SJCRH30 (cell line): ENCODE data around the gene MSRB1. TPM values are rescaled to one million over a fixed set of nuclear protein-coding genes. Genes with fewer than 3 reads are reported as not detected.
"Not testable (repeated sequence)": the region's sequence is repeated elsewhere in the genome, so short reads cannot be mapped to it uniquely, and the experiment has no call there.

Source experiments
- DNase-seq, 2 experiments: peaks; one replicate each; pipeline ENCODE4 v3.0.0-alpha.2; 2015 to 2020
- H3K27ac ChIP-seq: fragments of 250-450 bp; sonication (Bioruptor Pico); 2 replicates; pipeline ENCODE4 v1.5.1; 2020; ENCODE audit warnings: mild to moderate bottlenecking, moderate library complexity
- H3K27me3 ChIP-seq: fragments of 250-450 bp; sonication (Bioruptor Pico); 2 replicates; pipeline ENCODE4 v1.5.1; 2020; ENCODE audit warnings: mild to moderate bottlenecking, moderate library complexity
- H3K36me3 ChIP-seq: fragments of 250-450 bp; sonication (Bioruptor Pico); 2 replicates; pipeline ENCODE4 v1.5.1; 2020; ENCODE audit warnings: mild to moderate bottlenecking, moderate library complexity
- H3K4me1 ChIP-seq: fragments of 250-450 bp; sonication (Bioruptor Pico); 2 replicates; pipeline ENCODE4 v1.5.1; 2020; ENCODE audit warnings: mild to moderate bottlenecking, moderate library complexity
- H3K4me3 ChIP-seq: fragments of 250-450 bp; sonication (Bioruptor Pico); 2 replicates; pipeline ENCODE4 v1.5.1; 2020; ENCODE audit warnings: mild to moderate bottlenecking, moderate library complexity
- H3K9me3 ChIP-seq: fragments of 250-450 bp; sonication (Bioruptor Pico); replicated peaks from 2 replicates; pipeline ENCODE4 v1.5.1; 2020; ENCODE audit warnings: mild to moderate bottlenecking, moderate library complexity
- total RNA-seq: library from RNA; depleted of rRNA; stranded (reverse); fragments of >200 nt; shearing (Covaris generic); gene quantifications from 2 replicates; pipeline ENCODE4 v1.2.3, GENCODE V29; 2014

MSRB1 gene
- total RNA-seq, 1 experiment from 2014 or later, result 16.0 TPM

- peaks cover 12% of the 10 kb centered on the region for H3K4me1 ChIP-seq
- peaks cover 29% of the 10 kb centered on the region for H3K36me3 ChIP-seq
- H3K27me3 ChIP-seq, result no peaks in the 10 kb centered on the region
- peak within 1 kb of the TSS; percentile 59 for H3K27ac ChIP-seq
- peak within 1 kb of the TSS; percentile 89 for H3K4me3 ChIP-seq
- no peaks in the 10 kb centered on the region for H3K9me3 ChIP-seq
- DNase-seq, result peak; percentile 90 to 91
Measured at GRCh38 chr16:1959269-1960039, 16.5 kb upstream of the MSRB1 start, which contains the start of gene NDUFB10. Gene NDUFB10 (plus strand): TSS chr16:1959538. CDS start chr16:1959625, 87 bp downstream.

DNA sequence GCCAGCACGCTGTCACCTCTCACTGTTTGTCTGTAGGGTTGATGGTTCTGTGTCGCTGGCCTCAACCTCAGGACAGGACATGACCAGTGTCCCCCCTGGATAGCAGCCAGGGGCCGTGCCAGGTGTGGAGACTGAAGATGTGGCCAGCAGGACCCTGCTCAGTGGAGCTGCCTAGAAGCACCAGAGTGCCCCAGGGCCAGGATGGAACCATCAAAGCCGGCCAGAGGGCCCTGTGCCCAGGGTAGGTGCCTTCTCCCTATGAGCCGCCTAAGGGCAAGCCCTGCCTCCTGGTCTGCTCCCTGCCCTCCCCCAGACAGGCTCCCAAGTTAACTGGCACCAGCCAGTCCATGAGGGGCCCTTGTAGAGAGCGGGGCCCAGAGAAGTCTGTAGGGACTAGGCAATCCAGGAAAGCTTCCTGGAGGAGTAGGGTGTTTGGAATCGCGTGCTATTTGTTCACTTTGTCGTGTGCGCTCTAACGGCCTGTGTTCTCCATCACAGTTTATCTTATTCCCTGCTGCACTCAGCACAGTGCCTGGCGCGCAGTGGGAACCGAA, 15.8 kb upstream of the MSRB1 start:
- no peak for DNase-seq
- H3K4me3 ChIP-seq, result peak overlapping the region; percentile 89
- H3K9me3 ChIP-seq, result no peaks in the 10 kb centered on the region
- H3K27ac ChIP-seq, result no peak overlapping the region
- peaks cover 23% of the 10 kb centered on the region for H3K36me3 ChIP-seq
- H3K27me3 ChIP-seq, result no peaks in the 10 kb centered on the region
- H3K4me1 ChIP-seq, result peaks cover 19% of the 10 kb centered on the region

GRCh38 chr16:1958143-1958491, 15.1 kb upstream of the MSRB1 start:
- H3K27ac ChIP-seq, result not testable (repeated sequence)

GRCh38 chr16:1957434-1958142, 14.6 kb upstream of the MSRB1 start:
- Histone ChIP-seq H3K36me3 (peaks cover 11% of the 10 kb centered on the region), H3K4me1 (peaks cover 14% of the 10 kb centered on the region)
- H3K9me3 ChIP-seq, DNase-seq, H3K27ac ChIP-seq, H3K4me3 ChIP-seq, H3K27me3 ChIP-seq: not testable (repeated sequence)

More at GRCh38 chr16:1958143-1958491, 15.1 kb upstream of the MSRB1 start:
- DNase-seq, H3K4me3 ChIP-seq, H3K27me3 ChIP-seq, H3K9me3 ChIP-seq: not testable (repeated sequence)
- peaks cover 19% of the 10 kb centered on the region for H3K4me1 ChIP-seq
- H3K36me3 ChIP-seq, result peaks cover 16% of the 10 kb centered on the region

DNA sequence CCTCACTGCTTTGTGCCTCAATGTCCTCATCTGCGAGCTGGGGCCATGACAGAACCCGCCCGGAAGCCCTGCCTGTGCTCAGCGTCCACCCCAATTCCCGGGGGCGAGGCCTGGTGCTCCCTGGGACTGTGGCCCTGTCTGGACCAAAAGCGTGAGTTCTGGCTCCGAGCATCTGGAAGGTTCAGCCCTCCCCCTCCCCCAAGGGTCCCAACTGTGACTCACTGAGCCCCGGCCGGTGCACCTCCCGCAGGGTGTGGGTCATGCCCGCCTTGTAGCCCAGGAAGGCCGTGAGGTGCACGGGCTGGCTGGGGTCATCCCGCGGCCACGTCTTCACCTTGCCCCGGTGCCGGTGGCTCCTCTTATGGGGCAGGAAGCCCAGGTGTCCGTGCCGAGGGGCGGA, 10.7 kb upstream of the MSRB1 start:
- no peaks in the 10 kb centered on the region for H3K27me3 ChIP-seq
- DNase-seq, result no peak
- H3K4me3 ChIP-seq, result no peak overlapping the region
- no peak overlapping the region for H3K27ac ChIP-seq
- peaks cover 14% of the 10 kb centered on the region for H3K4me1 ChIP-seq
- H3K9me3 ChIP-seq, result no peaks in the 10 kb centered on the region
- no peaks in the 10 kb centered on the region for H3K36me3 ChIP-seq

GRCh38 chr16:1950559-1950958, 7.6 kb upstream of the MSRB1 start:
- Histone ChIP-seq H3K4me1 (peaks cover 14% of the 10 kb centered on the region), H3K4me3 (no peak overlapping the region), H3K27me3 (no peaks in the 10 kb centered on the region), H3K27ac (no peak overlapping the region), H3K9me3 (no peaks in the 10 kb centered on the region), H3K36me3 (no peaks in the 10 kb centered on the region)
- DNase-seq, result no peak

GRCh38 chr16:1950047-1950446, 7.0 kb upstream of the MSRB1 start:
- Histone ChIP-seq H3K27ac (no peak overlapping the region), H3K4me1 (peaks cover 13% of the 10 kb centered on the region), H3K4me3 (no peak overlapping the region), H3K9me3 (no peaks in the 10 kb centered on the region), H3K36me3 (no peaks in the 10 kb centered on the region), H3K27me3 (no peaks in the 10 kb centered on the region)
- no peak for DNase-seq

GRCh38 chr16:1949507-1949906, 6.5 kb upstream of the MSRB1 start:
- no peak overlapping the region for H3K27ac ChIP-seq
- no peaks in the 10 kb centered on the region for H3K9me3 ChIP-seq
- H3K4me1 ChIP-seq, result peaks cover 8% of the 10 kb centered on the region
- DNase-seq, result no peak
- no peaks in the 10 kb centered on the region for H3K36me3 ChIP-seq
- H3K27me3 ChIP-seq, result no peaks in the 10 kb centered on the region
- H3K4me3 ChIP-seq, result no peak overlapping the region

DNA sequence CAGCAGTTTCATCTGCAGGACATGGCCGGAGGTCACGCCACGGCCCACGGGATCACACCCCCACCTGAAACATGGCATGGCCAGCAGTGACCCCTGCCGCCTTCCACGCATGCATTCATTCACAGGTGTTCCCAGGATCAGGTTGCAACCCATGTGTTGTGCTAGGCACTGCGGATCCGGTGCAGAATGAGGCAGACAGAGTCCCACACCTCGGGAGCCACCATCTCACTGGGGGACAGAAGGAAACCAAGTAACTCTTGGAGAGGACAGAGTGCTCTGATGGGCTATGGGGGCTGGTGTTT, 4.3 kb upstream of the MSRB1 start:
- Histone ChIP-seq H3K27me3 (no peaks in the 10 kb centered on the region), H3K27ac (no peak overlapping the region), H3K36me3 (no peaks in the 10 kb centered on the region), H3K4me3 (no peak overlapping the region), H3K4me1 (no peaks in the 10 kb centered on the region), H3K9me3 (no peaks in the 10 kb centered on the region)
- no peak for DNase-seq

DNA sequence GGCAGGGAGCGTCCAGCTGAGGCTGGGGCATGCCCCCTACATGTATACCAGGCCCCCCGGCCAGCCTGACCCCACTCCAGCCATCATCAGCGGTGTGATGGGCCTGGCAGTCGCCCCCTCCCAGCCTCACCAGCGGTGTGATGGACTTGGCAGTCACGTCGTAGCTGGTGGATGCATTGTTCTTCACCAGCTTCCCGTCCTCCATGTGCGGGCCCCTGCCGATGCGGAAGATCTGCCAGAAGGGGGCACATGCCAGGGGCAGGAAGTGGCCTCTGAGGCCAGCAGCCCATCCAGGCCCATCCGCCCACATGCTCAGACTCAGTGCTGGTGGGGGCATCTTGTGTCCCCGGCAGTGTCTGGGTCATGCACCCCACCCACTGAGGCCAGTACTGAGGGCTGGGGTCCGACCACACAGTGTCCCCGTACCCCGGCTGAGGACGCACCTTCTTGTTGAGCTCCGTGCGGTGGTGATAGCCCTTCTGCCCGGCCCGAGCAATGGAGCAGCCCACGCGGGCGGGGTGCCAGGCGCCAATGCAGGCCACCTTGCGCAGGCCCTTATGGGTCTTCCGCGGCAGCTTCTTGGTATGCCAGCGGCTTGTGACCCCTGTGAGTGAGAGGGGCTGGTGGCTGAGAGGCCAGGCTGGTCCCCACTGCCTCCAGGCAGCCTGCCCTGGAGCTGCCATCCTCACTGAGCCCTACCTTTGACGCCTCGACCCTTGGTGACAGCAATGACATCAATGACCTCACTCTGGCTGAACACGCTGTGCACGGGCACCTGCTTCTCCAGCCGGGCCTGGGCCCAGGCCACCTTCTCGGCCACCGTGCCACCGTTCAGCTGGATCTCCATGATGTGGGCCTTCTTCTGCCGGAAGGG, 3.7 kb upstream of the MSRB1 start:
- Histone ChIP-seq H3K27me3 (no peaks in the 10 kb centered on the region), H3K27ac (no peak overlapping the region), H3K4me3 (no peak overlapping the region), H3K9me3 (no peaks in the 10 kb centered on the region), H3K36me3 (no peaks in the 10 kb centered on the region), H3K4me1 (no peaks in the 10 kb centered on the region; the same call in 1 of the 2 replicates)
- no peak for DNase-seq

GRCh38 chr16:1945559-1946391, 2.8 kb upstream of the MSRB1 start:
- no peaks in the 10 kb centered on the region; the same call in 1 of the 2 replicates for H3K4me1 ChIP-seq
- no peak overlapping the region for H3K4me3 ChIP-seq
- no peaks in the 10 kb centered on the region for H3K9me3 ChIP-seq
- no peak overlapping the region for H3K27ac ChIP-seq
- no peak for DNase-seq
- no peaks in the 10 kb centered on the region for H3K36me3 ChIP-seq
- H3K27me3 ChIP-seq, result no peaks in the 10 kb centered on the region

DNA sequence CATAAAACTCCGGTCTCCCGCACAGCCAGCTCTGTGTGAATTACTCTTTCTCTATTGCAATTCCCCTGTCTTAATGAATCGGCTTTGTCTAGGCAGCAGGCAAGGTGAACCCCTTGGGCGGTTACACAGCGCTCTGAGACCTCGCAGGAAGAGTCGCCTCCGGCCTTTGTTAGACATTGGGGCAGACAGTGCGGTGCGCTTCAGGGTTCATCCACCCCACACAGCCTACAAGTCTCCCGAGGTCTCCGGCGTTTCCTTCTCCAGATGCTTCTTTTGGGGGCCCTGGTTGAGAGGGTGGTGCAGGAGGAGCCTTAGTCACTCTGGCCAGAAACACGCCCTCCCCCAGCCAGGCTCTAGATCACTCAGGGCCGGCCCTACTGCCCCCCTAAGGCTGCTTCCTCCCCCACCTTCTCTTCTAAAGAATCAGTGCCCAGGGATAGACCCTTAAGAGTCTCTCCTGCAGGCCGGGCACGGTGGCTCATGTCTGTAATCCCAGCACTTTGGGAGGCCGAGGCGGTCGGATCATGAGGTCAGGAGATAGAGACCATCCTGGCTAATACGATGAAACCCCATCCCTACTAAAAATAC, 1.7 kb upstream of the MSRB1 start:
- no peak overlapping the region for H3K4me3 ChIP-seq
- DNase-seq, result no peak
- no peaks in the 10 kb centered on the region for H3K9me3 ChIP-seq
- H3K27me3 ChIP-seq, result no peaks in the 10 kb centered on the region
- no peaks in the 10 kb centered on the region; the same call in 1 of the 2 replicates for H3K4me1 ChIP-seq
- H3K36me3 ChIP-seq, result no peaks in the 10 kb centered on the region
- H3K27ac ChIP-seq, result no peak overlapping the region

DNA sequence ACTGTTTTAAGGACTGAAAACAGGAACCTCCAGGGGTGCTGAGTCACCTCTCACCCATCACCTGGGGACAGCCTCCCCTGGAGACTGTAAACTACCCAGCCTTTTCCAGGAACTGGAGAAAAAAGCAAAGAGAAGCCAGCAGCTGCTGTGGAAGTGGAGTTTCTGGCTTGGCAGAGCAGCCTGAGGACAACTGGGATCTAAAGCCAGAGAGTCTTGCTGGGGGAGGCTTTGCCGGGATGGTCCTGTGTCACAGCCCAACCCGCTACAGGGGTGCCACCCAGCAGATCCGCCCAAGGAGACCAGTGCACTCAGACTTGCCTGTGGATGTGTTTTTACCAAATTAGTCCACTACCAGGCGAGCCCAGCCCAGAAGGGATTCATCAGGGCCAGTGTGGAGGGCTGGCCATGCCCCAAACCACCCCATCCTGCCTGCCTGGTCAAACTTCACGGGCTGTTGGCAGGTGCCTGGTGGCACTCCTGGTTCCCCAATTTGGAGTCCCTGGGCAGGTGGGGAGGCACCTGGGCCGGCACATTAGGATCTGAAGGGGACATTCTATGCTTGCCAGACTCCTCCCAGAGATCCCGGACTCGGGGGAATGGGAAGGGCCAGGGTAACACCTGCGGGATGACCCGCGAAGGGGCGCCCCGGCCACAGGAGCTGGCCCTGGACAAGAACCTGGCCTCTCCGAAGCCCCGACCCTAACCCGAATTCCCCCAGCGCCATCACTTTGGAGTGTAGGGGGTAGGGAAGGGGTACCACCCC, 771 bp downstream of the MSRB1 start:
- Histone ChIP-seq H3K36me3 (no peaks in the 10 kb centered on the region), H3K27ac (no peak overlapping the region), H3K9me3 (no peaks in the 10 kb centered on the region), H3K4me1 (no peaks in the 10 kb centered on the region; the same call in 1 of the 2 replicates), H3K4me3 (peak overlapping the region; percentile 66), H3K27me3 (no peaks in the 10 kb centered on the region)
- no peak for DNase-seq
